K562 (cell line): ENCODE measurements around the gene IL6R. TPM values are rescaled to one million over a fixed set of nuclear protein-coding genes. Genes with fewer than 3 reads are reported as not detected.

Experiments
- ARID1B ChIP-seq: fragments of 450-650 bp; IDR thresholded peaks from 2 replicates; pipeline ENCODE4 v1.6.1; 2016; ENCODE audit warnings: antibody characterized with exemption, mild to moderate bottlenecking, inconsistent platforms
- BACH1 ChIP-seq: fragments of 200-800 bp; sonication (Bioruptor generic); IDR thresholded peaks from 2 replicates; pipeline ENCODE4 v1.6.1; 2016; ENCODE audit warnings: missing genetic modification characterization, missing compliant biosample characterization
- CBFA2T2 ChIP-seq: fragments of 450-650 bp; conservative IDR thresholded peaks from 2 replicates; pipeline ENCODE4 v1.6.1; 2017; ENCODE audit warnings: mild to moderate bottlenecking
- CHD4 ChIP-seq: fragments of 200-600 bp; sonication (generic); IDR thresholded peaks from 3 replicates; pipeline ENCODE4 v1.6.1; 2012; ENCODE audit warnings: low read depth, mild to moderate bottlenecking, mixed read lengths, low read length, inconsistent platforms; ENCODE audit not compliant: insufficient read depth, insufficient replicate concordance, poor library complexity, severe bottlenecking
- CREB1 ChIP-seq, 2 experiments: sonication (generic) in 1 of 2; formaldehyde crosslinking in 1 of 2; IDR thresholded peaks; 2 replicates each; pipeline versions ENCODE4 v1.6.1 to v1.8.0; 2012 to 2022; ENCODE audit warnings: inconsistent platforms in 1 of 2, mild to moderate bottlenecking in 1 of 2, missing genetic modification reagents in 1 of 2, moderate library complexity in 1 of 2
- CTBP1 ChIP-seq: fragments of 450-650 bp; IDR thresholded peaks from 2 replicates; pipeline ENCODE4 v1.6.1; 2016; ENCODE audit warnings: borderline replicate concordance
- DACH1 ChIP-seq: fragments of 450-650 bp; IDR thresholded peaks from 2 replicates; pipeline ENCODE4 v1.6.1; 2018; ENCODE audit not compliant: partially characterized antibody
- DLX4 ChIP-seq: fragments of 250-450 bp; sonication (Bioruptor Pico); IDR thresholded peaks from 2 replicates; pipeline ENCODE4 v1.6.1; 2021; ENCODE audit warnings: mild to moderate bottlenecking
- HBP1 ChIP-seq: fragments of 450-650 bp; formaldehyde crosslinking; IDR thresholded peaks from 2 replicates; pipeline ENCODE4 v1.4.0; 2022; ENCODE audit warnings: missing genetic modification characterization
- JUN ChIP-seq, 2 experiments: sonication (generic) in 1 of 2; formaldehyde crosslinking in 1 of 2; IDR thresholded peaks; 2 replicates each; pipeline versions ENCODE4 v1.6.1 to v1.8.0; 2012 to 2022; ENCODE audit warnings: borderline replicate concordance in 2 of 2, mild to moderate bottlenecking in 2 of 2, improper control_type of control experiment in 1 of 2, low read depth in 1 of 2, low read length in 1 of 2, missing genetic modification reagents in 1 of 2
- L3MBTL2 ChIP-seq: fragments of 450-650 bp; IDR thresholded peaks from 2 replicates; pipeline ENCODE4 v1.6.1; 2016; ENCODE audit warnings: mild to moderate bottlenecking, moderate library complexity
- MAFK ChIP-seq: IDR thresholded peaks from 2 replicates; pipeline ENCODE4 v1.6.1; 2011; ENCODE audit warnings: low read length, improper control_type of control experiment
- MXD1 ChIP-seq: fragments of 250-450 bp; sonication (Bioruptor Pico); IDR thresholded peaks from 2 replicates; pipeline ENCODE4 v1.8.0; 2021; ENCODE audit warnings: borderline replicate concordance, mild to moderate bottlenecking, moderate library complexity; ENCODE audit not compliant: poor library complexity, severe bottlenecking
- NRF1 ChIP-seq, 2 experiments: fragments of 450-650 bp; IDR thresholded peaks in 1 of 2; conservative IDR thresholded peaks in 1 of 2; 2 replicates each; pipeline ENCODE4 v1.6.1; 2014; ENCODE audit warnings: mild to moderate bottlenecking in 2 of 2
- RBM39 ChIP-seq: fragments of 200-400 bp; formaldehyde crosslinking; optimal IDR thresholded peaks from 2 replicates; pipeline ENCODE3; 2018; ENCODE audit warnings: low read depth, low read length
- SIRT6 ChIP-seq: IDR thresholded peaks from one replicate; pipeline ENCODE4 v1.6.1; 2012; ENCODE audit warnings: low read depth, mild to moderate bottlenecking, control low read depth, inconsistent platforms, low read length, moderate library complexity
- SIX5 ChIP-seq, 2 experiments: IDR thresholded peaks; 2 replicates each; pipeline ENCODE4 v1.6.1; 2011; ENCODE audit warnings: low read length in 2 of 2, borderline replicate concordance in 1 of 2, low read depth in 1 of 2, mild to moderate bottlenecking in 1 of 2, moderate library complexity in 1 of 2; ENCODE audit not compliant: insufficient read depth in 1 of 2
- SOX6 ChIP-seq: fragments of 450-650 bp; IDR thresholded peaks from 2 replicates; pipeline ENCODE4 v1.6.1; 2014; ENCODE audit warnings: mild to moderate bottlenecking
- TAF9B ChIP-seq: fragments of 450-650 bp; IDR thresholded peaks from 2 replicates; pipeline ENCODE4 v1.6.1; 2018; ENCODE audit warnings: mild to moderate bottlenecking; ENCODE audit not compliant: partially characterized antibody
- TAL1 ChIP-seq: fragments of 450-650 bp; IDR thresholded peaks from 2 replicates; pipeline ENCODE4 v1.6.1; 2016; ENCODE audit warnings: mild to moderate bottlenecking
- ZKSCAN1 ChIP-seq: fragments of 150-350 bp; IDR thresholded peaks from 2 replicates; pipeline ENCODE4 v1.6.1; 2016; ENCODE audit warnings: low read depth, low read length
- ZNF184 ChIP-seq: sonication (generic); formaldehyde crosslinking; IDR thresholded peaks from 2 replicates; pipeline ENCODE4 v1.5.0; 2020; ENCODE audit warnings: missing genetic modification reagents
- ZNF24 ChIP-seq: fragments of 450-650 bp; IDR thresholded peaks from 2 replicates; pipeline ENCODE4 v1.6.1; 2016
- ZNF398 ChIP-seq: fragments of 250-450 bp; sonication (Bioruptor Pico); IDR thresholded peaks from 2 replicates; pipeline ENCODE4 v1.8.0; 2021; ENCODE audit warnings: moderate library complexity, mild to moderate bottlenecking, inconsistent platforms
- polyA plus RNA-seq, 8 experiments: library from polyadenylated mRNA; depleted of rRNA in 4 of 8; stranded (reverse) in 5 of 8; unstranded in 3 of 8; fragments of >200 nt; fragmentation: Nextera tagmentation in 2 of 8; fragmentation: Illumina TruSeq in 1 of 8; extraction: Ambion mirVana in 2 of 8; extraction: Trizol in 1 of 8; gene quantifications; 2 replicates each; pipeline versions ENCODE4 v1.2.1 to v1.2.3, GENCODE V29; 2011 to 2014; ENCODE audit warnings: inconsistent platforms in 1 of 8, missing spikeins in 1 of 8
- total RNA-seq, 7 experiments: library from RNA; depleted of rRNA in 6 of 7; stranded (reverse); fragments of >200 nt in 6 of 7; fragmentation: Illumina TruSeq in 2 of 7; extraction: Trizol in 2 of 7; gene quantifications; 2 replicates each; pipeline versions ENCODE4 v1.2.1 to v1.2.3, GENCODE V29; 2011 to 2021; ENCODE audit warnings: low replicate concordance in 1 of 7

Gene IL6R
- total and polyA plus RNA-seq, 9 of the 15 experiments (the other 6 are each of a cell fraction or from before 2014, with no cell fraction given) = 0.05 to 1.1 (median 0.11) TPM; not detected in 2

GRCh38 chr1:154431586-154432373 lies 26.6 kb downstream of the IL6R start (continued):
- TF ChIP-seq HBP1 (CRISPR knock-in tag) = no peak
- peak; percentile 52 to 60 for TF ChIP-seq NRF1 (conservative IDR thresholded peaks at IDR 0.05 in 1 of 2, IDR thresholded peaks at IDR 0.05 in 1 of 2)
- TF ChIP-seq MAFK = 0 out of 2 replicates have a peak, but pooled peaks have one; percentile 16
- TF ChIP-seq ARID1B = peak; percentile 39
- TF ChIP-seq CREB1 (IDR thresholded peaks at IDR 0.05) = peak; percentile 37
- no peak for TF ChIP-seq CREB1 (CRISPR knock-in tag; IDR thresholded peaks at IDR 0.05)
- TF ChIP-seq SOX6 = 0 out of 2 replicates have a peak, but pooled peaks have one; percentile 36
- TF ChIP-seq CHD4 = no peak
- TF ChIP-seq SIRT6 = no peak
- no peak for TF ChIP-seq ZKSCAN1
- TF ChIP-seq CBFA2T2 = 0 out of 2 replicates have a peak, but pooled peaks have one; percentile 4
- peak; percentile 96 for TF ChIP-seq TAF9B
- no peak for TF ChIP-seq MXD1
- TF ChIP-seq DACH1 = peak; percentile 99
- 0 out of 2 replicates have a peak, but pooled peaks have one; percentile 24 for TF ChIP-seq ZNF24
- TF ChIP-seq TAL1 = no peak
- TF ChIP-seq RBM39 = no peak
- peak; percentile 74; the same call in 1 of the 2 replicates for TF ChIP-seq BACH1 (tag)
- no peak for TF ChIP-seq DLX4
- TF ChIP-seq ZNF184 = no peak
- no peak for TF ChIP-seq ZNF398 (CRISPR knock-in tag)
- no peak for TF ChIP-seq SIX5 (IDR thresholded peaks at IDR 0.05; ENCODE audit: borderline replicate concordance in 1 of 2, insufficient read depth in 1 of 2, low read depth in 1 of 2, low read length in 2 of 2)
- TF ChIP-seq L3MBTL2 = peak; percentile 53
- peak; percentile 85 for TF ChIP-seq CTBP1
- TF ChIP-seq JUN (IDR thresholded peaks at IDR 0.05; ENCODE audit: borderline replicate concordance, low read depth, low read length) = peak; percentile 75
- no peak for TF ChIP-seq JUN (CRISPR knock-in tag; IDR thresholded peaks at IDR 0.05; ENCODE audit: borderline replicate concordance)
